H9 (cell line): ENCODE results near the gene NXPH4. TPM values are rescaled to one million over a fixed set of nuclear protein-coding genes. Genes with fewer than 3 reads are reported as not detected.

Experiments
- DNase-seq: peaks from one replicate; pipeline ENCODE4 v3.0.0-alpha.2; 2017
- H2AFZ ChIP-seq: one replicate; pipeline ENCODE4 v1.6.1; 2013; ENCODE audit warnings: mild to moderate bottlenecking, low read length, control low read depth, moderate library complexity
- H2AK5ac ChIP-seq: 2 replicates; pipeline ENCODE4 v1.6.1; 2013; ENCODE audit warnings: low read length, control low read depth, mixed read lengths; ENCODE audit not compliant: insufficient read length
- H2BK120ac ChIP-seq: one replicate; pipeline ENCODE4 v1.6.1; 2013; ENCODE audit warnings: low read depth, mild to moderate bottlenecking, low read length, control low read depth, inconsistent platforms; ENCODE audit not compliant: poor library complexity, severe bottlenecking
- H2BK12ac ChIP-seq: 2 replicates; pipeline ENCODE4 v1.6.1; 2013; ENCODE audit warnings: low read length, control low read depth, mixed read lengths, low read depth; ENCODE audit not compliant: insufficient read length
- H2BK15ac ChIP-seq: 2 replicates; pipeline ENCODE4 v1.6.1; 2013; ENCODE audit warnings: low read depth, low read length, control low read depth
- H2BK20ac ChIP-seq: one replicate; pipeline ENCODE4 v1.6.1; 2013; ENCODE audit warnings: low read depth, mild to moderate bottlenecking, low read length, control low read depth, inconsistent platforms; ENCODE audit not compliant: poor library complexity, severe bottlenecking
- H2BK5ac ChIP-seq: 2 replicates; pipeline ENCODE4 v1.6.1; 2013; ENCODE audit warnings: low read length, control low read depth, mixed read lengths; ENCODE audit not compliant: insufficient read length
- H3K14ac ChIP-seq: 2 replicates; pipeline ENCODE4 v1.6.1; 2013; ENCODE audit warnings: low read length, control low read depth; ENCODE audit not compliant: insufficient read depth
- H3K18ac ChIP-seq: 2 replicates; pipeline ENCODE4 v1.6.1; 2013; ENCODE audit warnings: low read depth, mild to moderate bottlenecking, mixed read lengths, low read length, control low read depth; ENCODE audit not compliant: insufficient read length
- H3K23ac ChIP-seq: 2 replicates; pipeline ENCODE4 v1.6.1; 2013; ENCODE audit warnings: low read length, control low read depth, mixed read lengths, low read depth; ENCODE audit not compliant: insufficient read length
- H3K23me2 ChIP-seq: 2 replicates; pipeline ENCODE4 v1.6.1; 2013; ENCODE audit warnings: low read depth, mild to moderate bottlenecking, mixed read lengths, low read length, control low read depth; ENCODE audit not compliant: insufficient read length, poor library complexity, severe bottlenecking
- H3K27ac ChIP-seq: 2 replicates; pipeline ENCODE4 v1.5.1; 2013; ENCODE audit warnings: low read length, control low read depth, mixed read lengths, low read depth; ENCODE audit not compliant: insufficient read length
- H3K27me3 ChIP-seq: 2 replicates; pipeline ENCODE4 v1.6.1; 2013; ENCODE audit warnings: low read length, control low read depth, inconsistent platforms; ENCODE audit not compliant: insufficient read depth
- H3K4ac ChIP-seq: 2 replicates; pipeline ENCODE4 v1.6.1; 2013; ENCODE audit warnings: low read depth, mild to moderate bottlenecking, control low read depth, inconsistent platforms, low read length, moderate library complexity
- H3K4me1 ChIP-seq: 2 replicates; pipeline ENCODE4 v1.6.1; 2013; ENCODE audit warnings: low read length, control low read depth, inconsistent platforms; ENCODE audit not compliant: insufficient read depth
- H3K4me2 ChIP-seq: 2 replicates; pipeline ENCODE4 v1.6.1; 2013; ENCODE audit warnings: low read length, control low read depth, mixed read lengths; ENCODE audit not compliant: insufficient read length, insufficient read depth
- H3K56ac ChIP-seq: 2 replicates; pipeline ENCODE4 v1.6.1; 2013; ENCODE audit warnings: low read depth, mild to moderate bottlenecking, mixed read lengths, low read length, control low read depth; ENCODE audit not compliant: insufficient read length
- H3K79me1 ChIP-seq: 2 replicates; pipeline ENCODE4 v1.6.1; 2013; ENCODE audit warnings: low read depth, mild to moderate bottlenecking, moderate library complexity, low read length, control low read depth, inconsistent platforms; ENCODE audit not compliant: insufficient read depth, poor library complexity, severe bottlenecking
- H3K79me2 ChIP-seq: 2 replicates; pipeline ENCODE4 v1.6.1; 2013; ENCODE audit warnings: low read length, control low read depth, inconsistent platforms; ENCODE audit not compliant: insufficient read depth
- H3K9ac ChIP-seq: 2 replicates; pipeline ENCODE4 v1.6.1; 2013; ENCODE audit warnings: low read length, control low read depth, mixed read lengths; ENCODE audit not compliant: insufficient read length; ENCODE audit errors: extremely low read depth
- H3K9me3 ChIP-seq: one replicate; pipeline ENCODE4 v1.6.1; 2013; ENCODE audit warnings: low read depth, low read length, inconsistent platforms; ENCODE audit not compliant: control insufficient read depth
- H3T11ph ChIP-seq: one replicate; pipeline ENCODE4 v1.6.1; 2013; ENCODE audit warnings: mild to moderate bottlenecking, low read length, control low read depth, inconsistent platforms
- H4K20me1 ChIP-seq: one replicate; pipeline ENCODE4 v1.6.1; 2013; ENCODE audit not compliant: control insufficient read depth, insufficient read length, insufficient read depth
- H4K5ac ChIP-seq: 2 replicates; pipeline ENCODE4 v1.6.1; 2013; ENCODE audit warnings: low read depth, mild to moderate bottlenecking, mixed read lengths, low read length, control low read depth; ENCODE audit not compliant: insufficient read length
- H4K8ac ChIP-seq: replicated peaks from 2 replicates; pipeline ENCODE4 v1.6.1; 2013; ENCODE audit warnings: low read length, control low read depth, mixed read lengths, low read depth; ENCODE audit not compliant: insufficient read length
- H4K91ac ChIP-seq: 2 replicates; pipeline ENCODE4 v1.6.1; 2013; ENCODE audit warnings: low read depth, mild to moderate bottlenecking, moderate library complexity, mixed read lengths, low read length, control low read depth; ENCODE audit not compliant: insufficient read length
- H3K27ac Mint-ChIP-seq, 3 experiments: 2 replicates in 2 of 3; 3 replicates in 1 of 3; pipeline ENCODE4 v1.8.0; 2020 to 2021; ENCODE audit warnings: mixed read lengths in 3 of 3, mild to moderate bottlenecking in 1 of 3, moderate library complexity in 1 of 3
- H3K27me3 Mint-ChIP-seq: 2 replicates; pipeline ENCODE4 v1.8.0; 2021; ENCODE audit warnings: low read depth, mild to moderate bottlenecking, moderate library complexity, mixed read lengths
- H3K36me3 Mint-ChIP-seq, 3 experiments: 2 replicates in 2 of 3; 3 replicates in 1 of 3; pipeline ENCODE4 v1.8.0; 2020 to 2021; ENCODE audit warnings: low read depth in 3 of 3, mixed read lengths in 3 of 3; ENCODE audit not compliant: insufficient read depth in 1 of 3
- H3K4me1 Mint-ChIP-seq, 2 experiments: 2 replicates each; pipeline ENCODE4 v1.8.0; 2020; ENCODE audit warnings: mixed read lengths in 2 of 2
- H3K4me3 Mint-ChIP-seq, 2 experiments: 2 replicates in 1 of 2; 3 replicates in 1 of 2; pipeline ENCODE4 v1.8.0; 2020 to 2021; ENCODE audit warnings: mild to moderate bottlenecking in 2 of 2, mixed read lengths in 2 of 2, moderate library complexity in 1 of 2
- H3K9me3 Mint-ChIP-seq, 2 experiments: 2 replicates in 1 of 2; 3 replicates in 1 of 2; pipeline ENCODE4 v1.8.0; 2020; ENCODE audit warnings: mild to moderate bottlenecking in 2 of 2, mixed read lengths in 2 of 2, moderate library complexity in 1 of 2
- WGBS: extraction: QIAGEN DNeasy Blood & Tissue Kit; methylation state at CpG from one replicate; pipeline ENCODE4 v1.1.7; 2013; ENCODE audit warnings: missing lambda C conversion rate, low lambda C conversion rate, mixed read lengths; ENCODE audit not compliant: insufficient read length; ENCODE audit errors: extremely low coverage; 5-methylcytosine and 5-hydroxymethylcytosine counted together
- total RNA-seq: library from RNA; stranded (reverse); gene quantifications from 2 replicates; pipeline ENCODE4 v1.2.1, GENCODE V29; 2021
- TF ChIP-seq, protein P1 (sequence below): fragments of 200-600 bp; sonication (generic); conservative IDR thresholded peaks from 3 replicates; pipeline ENCODE4 v1.8.0; 2021; ENCODE audit warnings: antibody characterized with exemption, mild to moderate bottlenecking

Gene NXPH4
- total RNA-seq, 1 experiment from 2014 or later = 2.1 TPM

DNA sequence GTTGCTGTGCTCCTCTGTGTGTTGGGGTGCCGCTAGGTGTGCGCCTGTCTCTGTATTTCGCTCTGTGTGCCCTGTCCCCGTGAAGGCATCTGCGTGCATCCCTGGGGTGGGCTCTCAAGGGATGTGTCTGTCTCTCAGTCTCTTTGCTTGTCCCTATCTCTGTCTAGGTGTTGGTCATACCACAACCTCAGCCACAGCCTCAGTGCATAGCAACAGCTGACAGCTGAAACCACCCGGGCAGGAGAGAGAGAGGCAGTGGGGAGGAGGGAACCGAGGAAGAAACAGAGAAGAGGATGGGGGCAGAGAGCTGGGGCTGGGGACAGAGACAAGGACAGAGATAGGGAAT is 953 bp upstream of the NXPH4 start:
- H3K36me3 Mint-ChIP-seq = peaks cover 10 to 16% (median 12%) of the 10 kb centered on the region in 3 experiments
- no peak overlapping the region for H3K27ac Mint-ChIP-seq
- H2BK20ac ChIP-seq = no peak overlapping the region
- TF ChIP-seq, protein P1, sequence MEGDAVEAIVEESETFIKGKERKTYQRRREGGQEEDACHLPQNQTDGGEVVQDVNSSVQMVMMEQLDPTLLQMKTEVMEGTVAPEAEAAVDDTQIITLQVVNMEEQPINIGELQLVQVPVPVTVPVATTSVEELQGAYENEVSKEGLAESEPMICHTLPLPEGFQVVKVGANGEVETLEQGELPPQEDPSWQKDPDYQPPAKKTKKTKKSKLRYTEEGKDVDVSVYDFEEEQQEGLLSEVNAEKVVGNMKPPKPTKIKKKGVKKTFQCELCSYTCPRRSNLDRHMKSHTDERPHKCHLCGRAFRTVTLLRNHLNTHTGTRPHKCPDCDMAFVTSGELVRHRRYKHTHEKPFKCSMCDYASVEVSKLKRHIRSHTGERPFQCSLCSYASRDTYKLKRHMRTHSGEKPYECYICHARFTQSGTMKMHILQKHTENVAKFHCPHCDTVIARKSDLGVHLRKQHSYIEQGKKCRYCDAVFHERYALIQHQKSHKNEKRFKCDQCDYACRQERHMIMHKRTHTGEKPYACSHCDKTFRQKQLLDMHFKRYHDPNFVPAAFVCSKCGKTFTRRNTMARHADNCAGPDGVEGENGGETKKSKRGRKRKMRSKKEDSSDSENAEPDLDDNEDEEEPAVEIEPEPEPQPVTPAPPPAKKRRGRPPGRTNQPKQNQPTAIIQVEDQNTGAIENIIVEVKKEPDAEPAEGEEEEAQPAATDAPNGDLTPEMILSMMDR = no peak
- H3K4me2 ChIP-seq = no peak overlapping the region
- no peak for DNase-seq
- no peak overlapping the region for H3K18ac ChIP-seq
- no peak overlapping the region for H3K9ac ChIP-seq
- H2AFZ ChIP-seq = no peak overlapping the region
- H4K8ac ChIP-seq = no peak overlapping the region
- no peak overlapping the region for H3K4ac ChIP-seq
- no peak overlapping the region for H2BK15ac ChIP-seq
- peaks cover 46 to 52% of the 10 kb centered on the region in 2 experiments for H3K4me1 Mint-ChIP-seq
- peaks cover 7% of the 10 kb centered on the region for H3K23me2 ChIP-seq
- no peak overlapping the region for H3T11ph ChIP-seq
- H3K23ac ChIP-seq = no peak overlapping the region
- no peak overlapping the region for H2BK5ac ChIP-seq
- H3K79me1 ChIP-seq = no peaks in the 10 kb centered on the region
- peaks cover 48% of the 10 kb centered on the region for H3K27me3 ChIP-seq
- no peak overlapping the region for H4K91ac ChIP-seq
- no peak overlapping the region for H3K27ac ChIP-seq
- peaks cover 0 to 5% of the 10 kb centered on the region in 2 experiments; a peak in 2 of 5 replicates for H3K9me3 Mint-ChIP-seq
- no peak overlapping the region for H2AK5ac ChIP-seq
- peaks cover 69% of the 10 kb centered on the region for H3K27me3 Mint-ChIP-seq
- H2BK120ac ChIP-seq = no peak overlapping the region
- peak overlapping the region; percentile 45 to 70 for H3K4me3 Mint-ChIP-seq
- no peaks in the 10 kb centered on the region for H3K79me2 ChIP-seq
- H3K9me3 ChIP-seq = no peaks in the 10 kb centered on the region
- no peak overlapping the region for H3K56ac ChIP-seq
- peaks cover 3% of the 10 kb centered on the region for H4K20me1 ChIP-seq
- H3K4me1 ChIP-seq = peaks cover 8% of the 10 kb centered on the region
- WGBS = no CpG with 5 or more reads among the region's 7 CpGs
- H3K14ac ChIP-seq = no peak overlapping the region
- H2BK12ac ChIP-seq = no peak overlapping the region
- no peak overlapping the region for H4K5ac ChIP-seq
